Chondrocyte (in vitro differentiated cells): ENCODE results near the gene AUNIP. TPM values are rescaled to one million over a fixed set of nuclear protein-coding genes. Genes with fewer than 3 reads are reported as not detected.

Experiments used
- DNase-seq: peaks from one replicate; pipeline ENCODE4 v3.0.0; 2021; ENCODE audit warnings: mixed read lengths, low spot score
- H3K27ac Mint-ChIP-seq: one replicate; pipeline ENCODE4 v1.8.0; 2021; ENCODE audit warnings: mild to moderate bottlenecking, moderate library complexity, mixed read lengths; ENCODE audit not compliant: unreplicated experiment
- H3K27me3 Mint-ChIP-seq: 2 replicates; pipeline ENCODE4 v1.8.0; 2021; ENCODE audit warnings: low read depth, mixed read lengths
- H3K36me3 Mint-ChIP-seq: 2 replicates; pipeline ENCODE4 v1.8.0; 2021; ENCODE audit warnings: low read depth, mixed read lengths
- H3K4me1 Mint-ChIP-seq: 2 replicates; pipeline ENCODE4 v1.8.0; 2021; ENCODE audit warnings: low read depth, mild to moderate bottlenecking, mixed read lengths
- H3K4me3 Mint-ChIP-seq: one replicate; pipeline ENCODE4 v1.8.0; 2021; ENCODE audit warnings: mild to moderate bottlenecking, moderate library complexity, mixed read lengths; ENCODE audit not compliant: unreplicated experiment
- H3K9me3 Mint-ChIP-seq: 2 replicates; pipeline ENCODE4 v1.8.0; 2021; ENCODE audit warnings: low read depth, mixed read lengths
- CTCF ChIP-seq: fragments of 200-600 bp; sonication (generic); IDR thresholded peaks from 2 replicates; pipeline ENCODE4 v1.5.0; 2021; ENCODE audit warnings: antibody characterized with exemption, mild to moderate bottlenecking, moderate library complexity
- total RNA-seq: library from RNA; stranded (reverse); gene quantifications from 3 replicates; pipeline ENCODE4 v1.2.1, GENCODE V29; 2021

The AUNIP gene
- total RNA-seq, 1 donor from 2014 or later: 0.80 TPM

DNA sequence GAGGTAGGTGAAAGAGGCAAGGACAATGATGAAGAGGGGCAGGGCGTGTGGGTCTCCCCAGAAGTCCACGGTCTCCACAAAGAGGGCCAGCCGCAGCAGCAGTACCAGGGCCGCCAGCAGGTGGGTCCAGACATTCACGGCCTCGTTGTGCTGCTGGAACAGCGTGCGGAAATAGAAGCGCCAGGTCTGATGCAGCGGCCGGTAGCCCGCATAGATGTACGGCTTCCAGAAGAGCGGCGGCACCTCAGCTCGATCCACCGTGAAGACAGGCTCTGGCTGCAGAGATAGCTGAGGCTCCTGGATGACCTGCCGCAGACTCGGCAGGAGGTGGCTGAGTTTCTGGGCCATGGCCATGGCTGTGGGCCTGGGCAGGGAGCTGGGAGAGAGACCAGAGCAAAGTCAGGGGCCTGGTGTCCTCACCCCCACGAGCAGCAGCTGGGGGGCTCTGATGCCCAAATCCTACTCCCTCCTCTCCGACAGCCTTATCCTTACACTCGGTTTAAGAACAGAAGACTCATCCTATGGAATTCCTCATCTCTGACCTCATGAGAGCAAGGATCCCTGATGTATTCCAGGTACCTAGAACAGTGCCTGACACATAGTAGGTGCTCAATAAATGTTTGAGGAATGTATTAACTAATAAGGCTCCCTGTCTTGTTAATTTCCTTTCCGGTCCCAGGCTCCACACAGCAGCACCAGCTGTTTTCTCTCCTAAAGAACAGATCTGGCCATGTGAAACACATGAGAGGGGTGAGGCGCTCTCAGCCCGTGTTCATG is 4.4 kb upstream of the AUNIP start:
- Mint-ChIP-seq H3K4me3 (no peak overlapping the region), H3K27me3 (no peaks in the 10 kb centered on the region), H3K36me3 (peaks cover 17% of the 10 kb centered on the region), H3K9me3 (no peaks in the 10 kb centered on the region), H3K27ac (no peak overlapping the region), H3K4me1 (peaks cover 22% of the 10 kb centered on the region)
- no peak for TF ChIP-seq CTCF
- no peak for DNase-seq

- no peak for DNase-seq
- Mint-ChIP-seq H3K27me3 (no peaks in the 10 kb centered on the region), H3K4me1 (peaks cover 27% of the 10 kb centered on the region), H3K27ac (no peak overlapping the region), H3K4me3 (no peak overlapping the region), H3K36me3 (peaks cover 17% of the 10 kb centered on the region), H3K9me3 (no peaks in the 10 kb centered on the region)
- TF ChIP-seq CTCF: no peak
These were observed 3.7 kb upstream of the AUNIP start for GRCh38 chr1:25862785-25863485.

GRCh38 chr1:25861316-25862286 is 2.3 kb upstream of the AUNIP start:
- H3K4me1 Mint-ChIP-seq: peaks cover 27% of the 10 kb centered on the region
- H3K9me3 Mint-ChIP-seq: no peaks in the 10 kb centered on the region
- peak overlapping the region; percentile 63 for H3K27ac Mint-ChIP-seq
- H3K4me3 Mint-ChIP-seq: no peak overlapping the region
- no peaks in the 10 kb centered on the region for H3K27me3 Mint-ChIP-seq
- peaks cover 15% of the 10 kb centered on the region for H3K36me3 Mint-ChIP-seq
- TF ChIP-seq CTCF: no peak
- DNase-seq: no peak

DNA sequence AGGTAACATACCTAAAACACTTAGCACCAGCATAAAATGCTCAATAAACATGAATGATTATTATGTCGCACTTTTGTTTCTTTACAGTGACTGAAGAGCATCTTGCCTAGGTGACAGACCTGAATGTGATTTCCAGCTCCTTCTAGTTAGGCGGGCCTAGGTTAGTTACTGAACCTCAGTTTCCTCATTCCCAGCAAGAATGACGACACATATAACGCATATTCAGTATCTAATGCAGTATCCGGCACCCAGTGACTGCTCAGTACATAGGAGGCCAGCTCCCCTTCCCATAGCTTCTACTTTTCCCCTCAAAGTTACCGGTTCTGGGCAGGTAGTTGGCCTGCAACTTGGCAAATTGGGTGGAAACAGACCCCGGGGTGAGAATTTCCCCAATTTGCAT is 763 bp downstream of the AUNIP start:
- peak overlapping the region; percentile 93 for H3K4me3 Mint-ChIP-seq
- DNase-seq: no peak
- TF ChIP-seq CTCF: no peak
- H3K27me3 Mint-ChIP-seq: no peaks in the 10 kb centered on the region
- no peaks in the 10 kb centered on the region for H3K9me3 Mint-ChIP-seq
- H3K4me1 Mint-ChIP-seq: peaks cover 27% of the 10 kb centered on the region
- H3K27ac Mint-ChIP-seq: peak overlapping the region; percentile 87
- H3K36me3 Mint-ChIP-seq: peaks cover 7% of the 10 kb centered on the region

GRCh38 chr1:25856856-25857255 is 2.4 kb downstream of the AUNIP start:
- no peak for TF ChIP-seq CTCF

More at GRCh38 chr1:25856856-25857255, 2.4 kb downstream of the AUNIP start:
- Mint-ChIP-seq H3K4me1 (peaks cover 27% of the 10 kb centered on the region), H3K9me3 (no peaks in the 10 kb centered on the region), H3K27me3 (no peaks in the 10 kb centered on the region), H3K36me3 (peaks cover 1% of the 10 kb centered on the region), H3K27ac (no peak overlapping the region), H3K4me3 (no peak overlapping the region)
- DNase-seq: no peak
